GM19372 (cell line): ENCODE data around the gene SP100.
"Not testable (repeated sequence)": the region's sequence is repeated elsewhere in the genome, so short reads cannot be mapped to it uniquely, and the experiment has no call there.

Source experiments
- ATAC-seq: cut with Tn5 transposase; IDR thresholded peaks from one replicate; pipeline ENCODE4 v1.9.1; 2021; ENCODE audit warnings: mild to moderate bottlenecking, low read depth, moderate library complexity; ENCODE audit not compliant: unreplicated experiment

SP100 gene

DNA sequence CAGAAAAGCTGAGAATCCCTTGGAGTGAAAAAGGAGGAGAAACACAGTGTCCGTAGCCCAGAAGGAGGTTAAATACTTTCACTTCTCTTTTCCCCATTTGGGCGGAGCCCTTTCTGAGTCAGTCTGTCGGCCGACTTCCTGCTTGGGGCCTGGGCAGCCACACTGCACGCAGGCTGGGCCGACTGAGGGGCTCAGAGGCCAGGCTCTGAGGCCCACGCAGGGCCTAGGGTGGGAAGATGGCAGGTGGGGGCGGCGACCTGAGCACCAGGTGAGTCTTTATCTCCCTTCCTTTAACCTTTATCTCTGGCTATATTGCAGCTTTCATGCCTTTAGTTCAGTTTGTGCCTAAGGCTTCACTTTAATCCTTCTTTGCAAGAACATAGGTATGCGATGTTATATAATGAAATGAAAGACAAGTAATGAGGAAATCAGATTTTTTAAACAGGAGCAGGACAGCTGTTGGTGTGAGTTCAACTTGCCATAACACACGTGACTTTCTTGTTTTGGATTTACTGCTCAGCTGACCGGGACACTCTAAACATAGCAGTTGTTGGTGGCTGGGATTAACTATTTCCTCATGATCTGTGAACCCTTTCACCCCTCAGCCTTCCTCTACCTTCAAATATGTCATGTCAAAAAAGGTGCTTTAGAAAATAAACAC is at the start of gene SP100:
Gene SP100, plus strand, starts transcription at position 141 of the 661 bp plus-strand sequence. Its CDS starts 96 bp downstream, at position 237.
- ATAC-seq = peak; percentile 74

DNA sequence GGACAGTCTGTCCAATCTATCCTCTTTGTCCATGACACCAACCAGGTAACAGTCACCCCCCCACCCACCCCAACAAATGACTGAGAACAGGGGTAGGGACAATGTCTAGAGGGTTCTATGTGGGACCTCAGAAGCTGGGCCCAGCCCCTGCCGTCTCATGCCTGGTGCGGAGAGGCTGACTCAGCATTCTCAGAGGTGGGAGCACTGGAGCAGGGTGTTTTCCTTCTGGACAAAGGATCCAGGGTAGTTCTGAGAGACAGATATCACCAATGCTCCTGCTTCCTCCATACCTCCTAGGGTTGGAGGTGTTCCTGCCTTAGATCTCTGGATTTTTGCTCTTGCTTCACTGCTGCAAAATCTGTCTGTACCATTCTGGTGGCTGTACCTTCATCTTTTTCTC is 33.9 kb upstream of the SP100 start:
- no peak for ATAC-seq

DNA sequence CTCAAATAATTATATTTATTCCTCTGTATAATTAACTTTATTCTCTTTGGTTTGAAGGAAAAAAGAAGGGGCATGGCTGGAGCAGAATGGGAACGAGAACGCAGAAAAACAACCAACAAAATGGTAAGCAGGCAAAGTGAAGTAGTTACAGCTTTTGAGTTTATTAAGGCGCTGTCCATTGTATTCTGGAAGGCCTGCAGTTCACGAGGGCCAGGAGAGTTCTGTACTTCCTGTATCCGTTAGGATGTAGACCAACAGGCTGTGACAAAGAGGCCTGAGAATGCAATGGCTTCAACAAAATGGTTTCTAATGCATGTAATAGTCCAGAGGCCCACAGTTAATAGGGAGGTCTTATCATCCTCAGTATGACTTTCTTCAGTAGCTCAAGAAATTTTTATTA is 32.5 kb upstream of the SP100 start:
- ATAC-seq = no peak

DNA sequence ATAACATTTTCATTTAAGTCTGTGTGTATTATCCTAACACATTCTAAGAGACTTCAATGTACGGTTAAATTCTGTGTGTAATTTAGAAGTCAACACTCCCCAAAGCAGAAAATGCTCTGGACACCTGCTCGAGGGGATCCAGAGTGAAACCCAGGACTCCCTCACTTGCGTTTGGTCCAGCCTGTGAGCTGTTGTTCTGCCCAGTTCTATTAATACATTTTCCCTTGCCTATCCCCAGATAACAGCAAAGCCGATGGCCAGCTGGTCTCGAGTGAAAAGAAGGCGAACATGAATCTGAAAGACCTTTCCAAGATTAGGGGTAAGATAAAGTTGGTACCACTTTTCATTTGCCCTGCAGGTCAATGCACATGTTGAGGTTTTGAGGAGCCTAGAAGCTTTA is 31.0 kb upstream of the SP100 start:
- no peak for ATAC-seq

DNA sequence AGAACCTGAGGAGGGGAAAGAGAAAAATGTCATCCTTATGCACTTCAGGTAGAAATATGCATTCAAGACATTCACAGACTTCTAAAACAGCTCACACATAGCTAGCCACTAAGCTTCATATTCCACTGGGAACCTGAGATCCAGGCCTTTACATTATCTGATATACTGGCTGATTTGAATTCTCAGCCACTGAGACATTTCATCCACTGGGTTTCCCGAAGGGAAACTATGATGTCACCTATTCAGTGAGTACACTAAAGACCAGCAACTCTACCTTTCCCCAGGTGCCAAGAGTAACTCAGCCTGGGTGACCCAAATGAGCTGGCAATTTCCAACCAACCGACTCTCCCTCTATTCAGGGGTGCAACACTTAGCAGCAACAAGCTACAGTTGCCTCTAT is 21.7 kb upstream of the SP100 start:
- no peak for ATAC-seq

DNA sequence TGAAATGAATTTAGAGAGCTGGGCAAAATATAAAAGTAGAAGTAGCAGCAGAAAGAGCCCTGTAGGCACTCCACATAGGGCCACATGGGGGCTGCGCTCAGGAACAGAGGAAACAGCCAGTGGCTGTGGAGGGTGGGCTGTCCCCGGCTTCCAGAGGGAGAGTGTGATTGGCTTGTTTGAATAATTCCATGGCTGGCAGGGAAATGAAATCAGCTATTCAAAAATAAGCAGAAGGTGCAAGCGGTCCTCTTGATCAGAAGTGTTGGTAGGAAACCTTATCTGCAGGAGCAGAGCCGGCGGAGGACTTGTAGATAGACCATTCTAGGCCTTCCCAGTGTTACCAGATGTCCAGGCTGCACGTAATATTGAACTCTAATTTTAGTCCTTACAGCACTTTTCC is 17.3 kb upstream of the SP100 start:
- ATAC-seq = not testable (repeated sequence)

DNA sequence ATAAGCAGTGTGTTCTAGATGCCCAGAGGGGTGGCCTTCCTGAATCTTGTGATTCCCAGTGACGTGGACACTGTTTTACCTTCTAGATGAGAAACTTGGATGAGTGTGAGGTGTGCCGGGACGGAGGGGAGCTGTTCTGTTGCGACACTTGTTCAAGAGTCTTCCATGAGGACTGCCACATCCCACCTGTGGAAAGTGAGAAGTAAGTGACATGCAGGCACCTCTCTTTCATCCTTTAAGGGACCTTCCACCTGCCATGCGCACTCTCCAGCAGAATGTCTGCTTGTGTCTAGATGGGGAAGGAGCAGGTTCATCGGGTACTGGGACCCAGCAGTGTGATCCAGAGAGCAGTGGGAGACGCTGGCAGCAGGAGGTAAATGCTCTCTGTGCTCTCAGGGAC is 16.0 kb upstream of the SP100 start:
- ATAC-seq = no peak

DNA sequence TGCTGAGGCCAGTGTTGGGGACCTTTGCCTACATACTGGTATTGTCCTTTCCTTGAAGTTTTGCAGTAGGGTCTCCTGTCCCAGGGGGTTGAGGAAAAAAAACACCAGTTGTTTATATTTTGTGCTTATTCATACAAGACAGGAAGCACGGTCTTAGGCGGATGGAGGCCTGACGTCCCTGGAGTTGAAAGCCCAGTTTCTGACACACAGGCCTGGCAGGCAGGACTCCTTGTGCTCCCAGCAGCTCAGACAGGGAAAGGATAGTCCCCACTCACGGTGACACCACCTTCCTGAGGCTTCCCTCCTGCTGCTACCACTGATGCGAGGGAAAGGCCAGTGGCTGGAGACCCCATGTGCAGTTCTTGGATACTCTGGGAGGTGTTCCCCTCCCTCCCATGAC is 15.5 kb upstream of the SP100 start:
- no peak for ATAC-seq

DNA sequence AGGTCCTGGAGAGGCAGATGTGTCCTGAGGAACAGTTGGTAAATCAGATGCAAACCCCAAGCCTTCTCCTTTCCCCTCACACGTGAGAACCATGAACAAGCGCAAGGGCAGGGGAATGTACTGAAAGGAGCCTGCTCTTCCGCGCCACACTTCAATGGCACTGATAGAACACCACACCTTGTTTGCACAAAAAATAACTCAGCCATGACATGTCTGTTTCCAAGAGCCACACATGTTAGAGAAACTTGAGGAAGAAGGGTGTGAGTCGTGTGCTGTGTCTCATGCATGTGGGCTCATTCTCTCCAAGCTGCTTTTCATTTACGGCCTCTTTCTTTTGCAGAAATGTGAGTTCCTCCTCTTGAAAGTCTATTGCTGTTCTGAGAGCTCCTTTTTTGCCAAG is 15.0 kb upstream of the SP100 start:
- ATAC-seq = not testable (repeated sequence)

DNA sequence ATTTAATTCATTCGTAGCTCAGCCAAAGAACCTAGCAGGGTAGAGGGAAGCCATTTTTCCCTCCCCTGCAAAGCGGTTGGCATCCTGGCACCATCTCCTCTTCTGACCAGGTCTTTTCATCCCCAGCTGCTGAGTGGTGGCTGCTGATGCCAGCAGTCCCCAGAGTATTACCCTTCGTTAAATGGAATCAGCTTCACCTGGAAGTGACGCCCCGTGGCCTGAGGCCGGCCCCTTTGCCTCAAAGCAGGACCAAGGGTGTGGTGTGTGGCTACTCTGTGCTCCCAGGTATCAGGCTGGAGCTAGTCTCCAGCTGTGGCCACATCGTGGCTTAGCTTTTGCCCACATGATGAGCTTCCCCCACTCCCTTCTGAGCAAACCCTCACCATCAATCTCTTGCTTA is 12.3 kb upstream of the SP100 start:
- ATAC-seq = no peak

DNA sequence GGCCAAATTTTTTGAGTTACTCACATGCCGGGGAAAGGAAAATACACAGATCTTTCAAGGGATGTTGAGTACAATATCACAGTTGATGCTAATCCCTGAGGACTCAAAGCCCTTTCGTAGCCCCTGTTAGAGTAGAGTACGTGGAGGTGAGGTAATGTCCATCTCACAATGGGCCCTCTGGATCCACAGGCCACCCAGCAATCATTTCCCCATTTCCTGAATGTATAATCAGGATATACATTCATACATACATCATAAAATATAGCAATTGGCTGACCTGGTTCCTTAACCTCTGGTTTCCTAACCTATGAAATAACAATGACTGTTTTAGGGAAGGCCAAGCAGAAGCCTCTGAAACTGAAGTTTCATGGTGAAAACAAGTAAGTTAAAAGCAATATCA is 10.2 kb upstream of the SP100 start:
- no peak for ATAC-seq

DNA sequence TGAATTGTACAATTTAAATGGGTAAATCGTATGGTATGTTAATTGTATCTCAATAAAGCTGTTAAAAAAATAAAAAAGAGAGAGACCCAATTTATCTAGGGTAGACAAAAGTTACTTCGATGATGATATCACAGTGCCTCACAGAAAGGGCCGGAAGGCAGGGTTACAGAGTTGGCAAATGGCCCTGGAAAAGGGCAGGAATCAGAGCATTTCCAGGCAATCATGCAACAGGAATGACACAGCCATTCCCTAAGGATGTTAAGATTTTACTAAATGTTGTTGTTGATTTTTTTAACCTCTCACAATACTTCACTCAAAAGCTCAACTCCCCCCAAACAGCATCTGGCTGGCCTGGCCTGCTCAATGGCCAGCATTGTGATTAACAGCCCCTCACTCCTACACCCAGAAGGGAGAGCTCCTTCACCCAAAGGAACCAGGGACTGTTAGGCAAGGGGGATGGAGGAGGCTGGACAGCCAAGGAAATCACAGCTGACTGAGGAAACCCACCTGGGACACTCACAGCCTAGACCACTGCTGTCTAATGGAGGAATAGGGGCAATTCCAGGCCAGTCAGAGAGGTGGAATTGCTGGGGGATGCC is 7.7 kb upstream of the SP100 start:
- ATAC-seq = no peak

DNA sequence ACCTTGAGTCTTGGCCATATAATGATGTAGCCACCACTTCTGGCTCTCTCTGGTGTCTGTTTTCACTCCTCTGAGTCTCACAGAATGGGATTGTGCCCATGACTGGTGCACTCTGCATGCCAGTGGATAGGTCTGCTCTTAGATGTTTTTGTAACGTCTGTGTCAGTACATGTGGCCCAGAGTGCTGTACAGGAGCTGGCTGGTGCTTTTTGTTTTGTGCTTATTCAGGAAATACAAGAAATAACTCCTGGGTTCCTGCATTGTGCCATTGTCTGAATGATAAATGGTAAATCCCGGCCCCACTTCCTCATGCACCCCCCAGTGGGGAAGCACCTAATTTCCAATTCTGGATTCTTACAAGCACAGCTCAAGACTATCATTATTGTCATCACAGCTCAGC is 6.7 kb upstream of the SP100 start:
- not testable (repeated sequence) for ATAC-seq

DNA sequence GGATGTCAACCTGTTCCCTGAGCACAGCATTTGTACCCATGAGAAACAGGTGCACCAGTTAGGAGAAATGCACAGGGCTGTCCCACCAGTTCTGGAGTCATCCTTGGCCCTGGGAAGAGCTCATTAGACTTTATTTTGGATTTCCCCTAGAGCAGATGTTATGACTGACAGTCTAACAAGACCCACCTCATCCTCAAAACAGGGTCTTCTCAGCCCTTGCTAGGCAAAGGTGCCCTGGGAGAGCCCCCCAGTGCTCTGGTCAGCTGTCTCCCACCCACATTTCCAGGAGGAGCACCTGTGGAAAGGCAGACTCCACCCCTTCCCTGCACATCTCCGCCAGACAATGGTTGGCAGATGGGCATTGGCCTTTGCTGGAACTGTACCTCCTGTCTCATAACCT is 5.7 kb upstream of the SP100 start:
- no peak for ATAC-seq

DNA sequence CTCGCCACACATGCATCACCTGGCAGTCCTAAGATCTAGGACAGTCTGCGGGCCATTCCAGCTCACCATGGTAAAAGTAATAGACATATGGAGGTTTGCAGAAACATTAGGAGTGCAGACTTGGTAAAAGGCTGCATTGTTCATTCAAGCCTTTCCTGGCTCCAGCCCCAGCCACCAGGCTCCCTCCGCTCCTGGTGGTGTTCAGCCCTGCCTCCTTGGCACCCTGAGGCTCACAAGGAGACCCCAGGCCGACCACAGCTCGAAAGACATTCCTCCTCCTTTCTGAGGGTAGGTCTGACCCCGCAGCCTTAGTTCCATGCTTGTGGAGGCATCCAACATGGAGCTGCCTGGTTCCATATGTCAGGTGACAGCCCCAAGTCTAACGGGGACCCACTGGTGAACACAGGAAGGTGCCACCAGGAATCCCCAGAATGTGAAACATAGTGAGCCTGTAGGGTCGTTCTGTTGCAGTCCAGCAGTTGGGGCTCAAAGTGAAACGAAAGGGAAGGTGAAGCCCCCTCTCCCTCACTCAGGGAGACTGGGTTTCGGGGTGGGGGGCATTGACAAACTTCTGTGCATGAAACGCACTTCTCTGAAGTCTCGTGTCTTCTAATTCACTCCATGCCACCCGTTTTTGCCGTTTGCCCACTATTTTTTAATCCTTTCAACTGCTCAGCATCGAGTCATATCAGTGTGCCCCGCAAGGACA is 5.0 kb upstream of the SP100 start:
- no peak for ATAC-seq

DNA sequence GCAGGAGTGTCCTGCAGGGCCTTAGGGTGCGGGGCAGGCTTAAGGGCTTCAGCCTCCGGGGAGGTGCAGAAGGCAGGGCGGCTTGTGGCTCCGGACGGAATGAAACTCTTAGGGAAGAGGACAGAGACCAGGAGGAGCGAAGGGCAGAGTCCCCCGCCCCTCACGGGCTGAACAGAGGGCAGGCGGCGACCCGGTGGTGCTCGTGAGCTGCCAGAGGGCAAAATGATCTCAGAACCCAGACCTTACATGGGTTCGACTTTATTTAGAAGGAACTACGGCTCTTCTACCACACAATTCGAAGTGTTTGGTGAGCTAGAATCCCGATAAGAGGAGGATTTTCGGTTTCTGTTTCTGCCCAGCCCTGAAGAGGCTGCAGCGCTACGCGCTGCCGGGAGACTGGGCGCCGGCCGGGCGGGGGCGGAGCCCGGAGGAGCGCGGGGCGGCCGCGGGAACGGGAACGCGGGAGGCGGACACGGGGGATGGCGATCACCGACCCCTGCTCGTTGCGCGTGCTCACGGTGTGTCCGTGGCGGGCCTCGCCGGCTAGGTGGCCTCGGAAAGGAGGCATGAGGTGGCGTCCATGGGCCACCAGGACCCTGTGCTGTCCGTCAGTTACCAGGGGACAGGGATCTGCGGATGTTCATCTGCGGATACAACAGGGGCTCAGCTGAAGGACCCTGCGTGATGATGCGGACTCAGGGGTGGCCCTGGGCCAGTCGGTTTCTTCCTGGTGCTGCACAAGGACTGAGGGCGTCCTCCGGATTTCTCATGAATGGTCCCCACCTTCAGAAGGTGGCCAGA is 4.2 kb upstream of the SP100 start:
- ATAC-seq = peak; percentile 51

DNA sequence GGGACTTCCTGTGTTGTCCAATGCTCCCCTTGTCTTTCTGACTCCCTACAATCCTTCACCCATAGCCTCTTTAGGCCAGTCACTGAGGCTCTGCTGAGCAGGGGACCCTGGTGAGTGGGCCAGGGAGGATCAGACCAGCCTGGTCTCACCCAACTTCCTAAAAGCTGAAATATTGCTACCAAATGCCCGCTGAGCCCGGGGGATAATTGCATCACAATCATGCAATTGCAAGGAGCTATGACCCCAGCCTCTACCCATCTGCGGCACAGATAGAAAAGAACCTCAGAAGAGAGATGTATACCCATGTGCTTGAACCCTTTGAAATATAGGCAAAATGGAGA is 3.7 kb upstream of the SP100 start:
- no peak for ATAC-seq

DNA sequence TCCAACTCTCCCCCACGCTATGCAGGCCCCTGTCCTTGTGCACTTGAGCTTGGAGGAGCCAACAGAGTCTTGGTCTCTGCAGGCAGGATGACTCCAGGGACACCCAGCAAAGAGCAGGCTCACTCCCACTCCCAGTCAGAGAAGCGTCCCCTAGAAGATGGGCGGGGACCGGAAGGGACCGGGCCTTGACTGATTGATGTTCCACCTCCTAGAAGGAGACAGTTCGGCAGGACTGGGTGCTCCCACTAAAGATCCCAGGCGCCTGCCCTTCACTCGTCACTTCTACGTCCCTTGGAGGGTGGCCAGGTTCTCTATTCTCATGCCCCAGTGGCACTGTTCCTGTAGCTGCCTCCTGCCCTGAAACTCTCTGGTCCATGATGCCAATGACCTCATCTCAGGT is 3.2 kb upstream of the SP100 start:
- no peak for ATAC-seq

DNA sequence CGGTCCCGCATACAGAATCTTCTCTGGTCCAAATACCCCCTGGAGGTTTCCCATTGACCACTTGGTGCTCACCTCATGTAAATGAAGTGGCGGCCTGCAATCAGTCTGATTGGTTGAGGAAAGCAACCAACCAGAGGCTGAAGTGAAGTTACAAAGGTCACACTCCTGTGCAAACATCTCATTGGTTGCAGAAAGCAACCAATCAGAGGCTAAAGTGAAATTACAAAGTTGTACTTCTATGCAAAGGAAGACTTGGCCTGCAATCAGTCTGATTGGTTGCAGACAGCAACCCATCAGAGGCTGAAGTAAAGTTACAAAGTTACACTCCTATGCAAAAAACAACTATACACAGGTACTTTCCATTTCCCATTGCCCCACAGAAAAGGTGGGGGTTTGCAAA is 2.5 kb upstream of the SP100 start:
- no peak for ATAC-seq

DNA sequence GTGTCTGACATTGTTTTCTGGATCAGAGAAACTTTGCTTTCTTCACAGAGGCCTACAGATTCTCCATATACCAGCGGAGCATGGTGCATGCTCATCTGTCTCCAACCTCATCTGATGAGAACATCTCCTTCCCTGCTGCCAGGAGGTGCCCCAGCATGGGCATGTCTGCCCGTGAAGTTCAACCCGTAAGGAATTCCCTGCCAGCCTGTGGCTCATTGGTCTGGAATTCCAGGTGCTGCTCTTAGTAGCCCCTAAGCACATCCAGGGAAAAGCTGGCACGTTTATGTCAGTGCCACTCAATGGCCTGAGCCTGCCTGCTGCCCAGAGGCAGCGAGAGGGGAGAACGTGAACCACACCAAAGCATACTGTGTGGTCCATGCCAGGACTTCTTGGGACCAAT is 1.7 kb upstream of the SP100 start:
- no peak for ATAC-seq

DNA sequence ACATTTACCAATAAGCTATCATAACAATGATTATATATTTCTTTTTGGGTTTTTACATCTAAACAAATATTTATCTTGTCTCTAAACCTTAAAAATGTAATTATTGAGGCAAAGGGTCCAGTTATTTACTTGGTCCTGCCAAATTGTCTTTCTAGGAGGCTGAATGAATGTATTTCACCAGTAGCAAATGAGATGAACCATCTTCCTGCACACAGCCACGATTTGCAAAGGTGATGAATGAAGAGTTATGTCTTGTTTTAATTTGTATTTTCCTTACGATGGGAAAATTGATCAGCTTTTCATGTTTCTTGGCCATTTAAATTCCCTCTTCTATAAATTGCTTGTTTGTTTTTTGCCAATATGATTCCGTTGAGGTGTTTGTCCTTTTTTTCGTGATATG is 1.4 kb downstream of the SP100 start:
- ATAC-seq = no peak
